ENCODE data around the gene TSPYL4.
A peak's percentile ranks its signal among the peaks of the same experiment; 100 is the strongest.
"Not testable (repeated sequence)": the region's sequence is repeated elsewhere in the genome, so short reads cannot be mapped to it uniquely, and the experiment has no call there.

The TSPYL4 gene

GRCh38 chr6:116253505-116254296 is at the start of gene TSPYL4:
Gene TSPYL4 (minus strand): TSS chr6:116254075. CDS start chr6:116254008, 67 bp downstream.
- peak; percentile 98 for DNase-seq

GRCh38 chr6:116301104-116301503 is 47.2 kb upstream of the TSPYL4 start:
- DNase-seq: no peak

- no peak for DNase-seq
These were observed 46.7 kb upstream of the TSPYL4 start for GRCh38 chr6:116300566-116300965.

- DNase-seq: no peak
These were observed 45.1 kb upstream of the TSPYL4 start for GRCh38 chr6:116298973-116299372.

- DNase-seq: no peak
These were observed 44.4 kb upstream of the TSPYL4 start for GRCh38 chr6:116298273-116298672.

- DNase-seq: no peak
These were observed 38.7 kb upstream of the TSPYL4 start for GRCh38 chr6:116292553-116292952.

GRCh38 chr6:116291701-116292396 is 38.0 kb upstream of the TSPYL4 start:
- no peak for DNase-seq

- no peak for DNase-seq
These were observed 36.9 kb upstream of the TSPYL4 start for GRCh38 chr6:116290799-116291198.

- DNase-seq: no peak
These were observed 36.0 kb upstream of the TSPYL4 start for GRCh38 chr6:116289876-116290275.

- DNase-seq: peak; percentile 76
These were observed 33.9 kb upstream of the TSPYL4 start for GRCh38 chr6:116287689-116288282.

GRCh38 chr6:116286773-116287358 is 33.0 kb upstream of the TSPYL4 start:
- DNase-seq: no peak

- not testable (repeated sequence) for DNase-seq
These were observed 31.1 kb upstream of the TSPYL4 start for GRCh38 chr6:116284984-116285383.

- no peak for DNase-seq
These were observed 29.3 kb upstream of the TSPYL4 start for GRCh38 chr6:116283191-116283590.

GRCh38 chr6:116282698-116283097 is 28.8 kb upstream of the TSPYL4 start:
- DNase-seq: no peak

- no peak for DNase-seq
These were observed 27.1 kb upstream of the TSPYL4 start for GRCh38 chr6:116280933-116281316.

GRCh38 chr6:116280161-116280932 is 26.5 kb upstream of the TSPYL4 start:
- peak; percentile 34 for DNase-seq

- DNase-seq: peak; percentile 98
These were observed 25.6 kb upstream of the TSPYL4 start, which contains the start of gene TSPYL1 for GRCh38 chr6:116279232-116280160. Gene TSPYL1 (minus strand): TSS chr6:116279930. CDS start chr6:116279830, 100 bp downstream.

- peak; percentile 41 for DNase-seq
These were observed 25.0 kb upstream of the TSPYL4 start for GRCh38 chr6:116278854-116279231.

- DNase-seq: no peak
These were observed 24.6 kb upstream of the TSPYL4 start for GRCh38 chr6:116278481-116278829.

GRCh38 chr6:116277124-116277523 is 23.2 kb upstream of the TSPYL4 start:
- no peak for DNase-seq

GRCh38 chr6:116271149-116271708 is 17.4 kb upstream of the TSPYL4 start:
- DNase-seq: no peak

Measured in NCI-H1105 treated with DMSO at 0.1 percent for 48 hours (cell line).